Fibroblast of lung (primary cell): ENCODE results near the gene CEP120. TPM values are rescaled to one million over a fixed set of nuclear protein-coding genes. Genes with fewer than 3 reads are reported as not detected.
"Not testable (repeated sequence)": the region's sequence is repeated elsewhere in the genome, so short reads cannot be mapped to it uniquely, and the experiment has no call there.

Source experiments
- DNase-seq, 2 donors: peaks; one replicate each; pipeline versions ENCODE4 v3.0.0 to v3.0.0-alpha.2; 2010; ENCODE audit warnings: low read depth in 2 of 2
- H2AFZ ChIP-seq: 2 replicates; pipeline ENCODE4 v1.5.1; 2012; ENCODE audit warnings: low read length, control low read depth, inconsistent platforms
- H3K27ac ChIP-seq: 2 replicates; pipeline ENCODE4 v1.5.1; 2011; ENCODE audit warnings: low read length, control low read depth; ENCODE audit not compliant: insufficient read depth
- H3K27me3 ChIP-seq: 2 replicates; pipeline ENCODE4 v1.5.1; 2011; ENCODE audit warnings: mild to moderate bottlenecking, low read length; ENCODE audit not compliant: control insufficient read depth, insufficient read depth
- H3K36me3 ChIP-seq: 2 replicates; pipeline ENCODE4 v1.5.1; 2011; ENCODE audit warnings: low read length; ENCODE audit not compliant: control insufficient read depth, insufficient read depth
- H3K4me1 ChIP-seq: 2 replicates; pipeline ENCODE4 v1.5.1; 2011; ENCODE audit warnings: low read length; ENCODE audit not compliant: control insufficient read depth, insufficient read depth; ENCODE audit errors: extremely low read depth
- H3K4me2 ChIP-seq: 2 replicates; pipeline ENCODE4 v1.5.1; 2011; ENCODE audit warnings: low read length, control low read depth; ENCODE audit not compliant: insufficient read depth; ENCODE audit errors: extremely low read depth
- H3K4me3 ChIP-seq, 4 experiments: fragments of 200-600 bp in 1 of 4; sonication (generic) in 1 of 4; replicated peaks in 1 of 4; 2 replicates each; pipeline ENCODE4 v1.5.1; 2011 to 2016; ENCODE audit warnings: low read length in 4 of 4, low read depth in 3 of 4, mild to moderate bottlenecking in 3 of 4, control low read depth in 2 of 4, inconsistent platforms in 1 of 4, mixed read lengths in 1 of 4; ENCODE audit not compliant: insufficient read depth in 1 of 4; ENCODE audit errors: control extremely low read depth in 1 of 4
- H3K79me2 ChIP-seq: 2 replicates; pipeline ENCODE4 v1.5.1; 2012; ENCODE audit warnings: mild to moderate bottlenecking, low read length, inconsistent platforms; ENCODE audit not compliant: control insufficient read depth, insufficient read depth
- H3K9ac ChIP-seq: 2 replicates; pipeline ENCODE4 v1.5.1; 2011; ENCODE audit warnings: mild to moderate bottlenecking, low read length, control low read depth; ENCODE audit not compliant: insufficient read depth
- H3K9me3 ChIP-seq: 2 replicates; pipeline ENCODE4 v1.5.1; 2012; ENCODE audit warnings: low read depth, low read length; ENCODE audit not compliant: control insufficient read depth, insufficient read depth
- H4K20me1 ChIP-seq: 2 replicates; pipeline ENCODE4 v1.5.1; 2011; ENCODE audit warnings: low read length; ENCODE audit not compliant: control insufficient read depth, insufficient read depth; ENCODE audit errors: extremely low read depth
- CTCF ChIP-seq, 2 donors: IDR thresholded peaks in 1 of 2; conservative IDR thresholded peaks in 1 of 2; 1 replicate in 1 of 2; 2 replicates in 1 of 2; pipeline ENCODE4 v1.5.1; 2011 to 2012; ENCODE audit warnings: low read length in 2 of 2, control low read depth in 1 of 2, inconsistent platforms in 1 of 2, low read depth in 1 of 2, mild to moderate bottlenecking in 1 of 2
- EZH2 ChIP-seq: IDR thresholded peaks from 2 replicates; pipeline ENCODE4 v1.5.1; 2012; ENCODE audit warnings: low read length, control low read depth, mild to moderate bottlenecking; ENCODE audit errors: missing control alignments
- polyA plus RNA-seq, 2 donors: library from polyadenylated mRNA; depleted of rRNA in 1 of 2; stranded (reverse) in 1 of 2; unstranded in 1 of 2; fragments of >200 nt; gene quantifications; 2 replicates each; pipeline ENCODE4 v1.2.1, GENCODE V29; 2011 to 2012; ENCODE audit warnings: missing spikeins in 1 of 2
- total RNA-seq: library from RNA; depleted of rRNA; stranded (reverse); fragments of >200 nt; gene quantifications from 2 replicates; pipeline ENCODE4 v1.2.1, GENCODE V29; 2014

Gene CEP120
- total and polyA plus RNA-seq, 2 donors (not counting 1 experiment from before 2014, with no cell fraction given) = 14.8 to 22.3 TPM

GRCh38 chr5:123421773-123422172 is 1.4 kb downstream of the CEP120 start:
- peak overlapping the region; percentile 86 for H2AFZ ChIP-seq
- H3K27me3 ChIP-seq = no peaks in the 10 kb centered on the region
- no peak for DNase-seq

GRCh38 chr5:123414974-123415373 is 8.2 kb downstream of the CEP120 start:
- Histone ChIP-seq H3K79me2 (no peaks in the 10 kb centered on the region), H3K9ac (no peak overlapping the region), H2AFZ (no peak overlapping the region), H3K4me1 (no peaks in the 10 kb centered on the region), H4K20me1 (no peaks in the 10 kb centered on the region), H3K4me3 (no peak overlapping the region), H3K27me3 (no peaks in the 10 kb centered on the region), H3K4me2 (no peak overlapping the region), H3K9me3 (no peaks in the 10 kb centered on the region), H3K27ac (no peak overlapping the region), H3K36me3 (peaks cover 2% of the 10 kb centered on the region)
- TF ChIP-seq CTCF (conservative IDR thresholded peaks at IDR 0.05 in 1 of 2, IDR thresholded peaks at IDR 0.05 in 1 of 2; ENCODE audit: low read depth in 1 of 2, low read length in 2 of 2) (no peak), EZH2 (no peak)
- no peak for DNase-seq

More at GRCh38 chr5:123421773-123422172, 1.4 kb downstream of the CEP120 start:
- H3K4me1 ChIP-seq = no peaks in the 10 kb centered on the region
- H4K20me1 ChIP-seq = no peaks in the 10 kb centered on the region
- H3K4me3 ChIP-seq = peak overlapping the region; percentile 52 to 98 (median 72)
- H3K9ac ChIP-seq = no peak overlapping the region
- no peaks in the 10 kb centered on the region for H3K9me3 ChIP-seq
- TF ChIP-seq CTCF (conservative IDR thresholded peaks at IDR 0.05 in 1 of 2, IDR thresholded peaks at IDR 0.05 in 1 of 2; ENCODE audit: low read depth in 1 of 2, low read length in 2 of 2) = no peak
- no peak for TF ChIP-seq EZH2
- H3K27ac ChIP-seq = no peak overlapping the region
- peaks cover 12% of the 10 kb centered on the region for H3K79me2 ChIP-seq
- no peaks in the 10 kb centered on the region for H3K36me3 ChIP-seq
- H3K4me2 ChIP-seq = peak overlapping the region; percentile 88

- Histone ChIP-seq H3K36me3 (peaks cover 2% of the 10 kb centered on the region), H3K9ac (no peak overlapping the region), H3K4me1 (no peaks in the 10 kb centered on the region), H3K9me3 (no peaks in the 10 kb centered on the region), H3K4me3 (no peak overlapping the region), H3K27ac (no peak overlapping the region), H2AFZ (no peak overlapping the region), H3K4me2 (no peak overlapping the region), H3K79me2 (no peaks in the 10 kb centered on the region), H3K27me3 (no peaks in the 10 kb centered on the region), H4K20me1 (no peaks in the 10 kb centered on the region)
- no peak for DNase-seq
- TF ChIP-seq CTCF (conservative IDR thresholded peaks at IDR 0.05 in 1 of 2, IDR thresholded peaks at IDR 0.05 in 1 of 2; ENCODE audit: low read depth in 1 of 2, low read length in 2 of 2) = no peak
- TF ChIP-seq EZH2 = no peak
Observed at GRCh38 chr5:123412206-123412605, 11.0 kb downstream of the CEP120 start.

- H2AFZ ChIP-seq, H3K79me2 ChIP-seq, H4K20me1 ChIP-seq, H3K9ac ChIP-seq, H3K4me1 ChIP-seq, H3K27ac ChIP-seq, DNase-seq, H3K27me3 ChIP-seq, H3K4me3 ChIP-seq, H3K36me3 ChIP-seq, H3K9me3 ChIP-seq, H3K4me2 ChIP-seq: not testable (repeated sequence)
Observed at GRCh38 chr5:123401999-123402398, 21.2 kb downstream of the CEP120 start.
